Neural cell (in vitro differentiated cells): ENCODE measurements around the gene MRC2. TPM values are rescaled to one million over a fixed set of nuclear protein-coding genes. Genes with fewer than 3 reads are reported as not detected.

Experiments
- H2AFZ ChIP-seq: fragments of 200-600, 300-800 bp; sonication (generic), shearing (Covaris generic); 2 replicates; pipeline ENCODE4 v1.6.0; 2014; ENCODE audit warnings: low read depth, mild to moderate bottlenecking, antibody characterized with exemption, low read length, moderate library complexity
- H3F3A ChIP-seq: fragments of 200-600 bp; shearing (Covaris generic); 2 replicates; pipeline ENCODE4 v1.6.1; 2016; ENCODE audit warnings: mild to moderate bottlenecking, moderate library complexity, mixed read lengths, antibody characterized with exemption, low read length; ENCODE audit not compliant: insufficient read depth, poor library complexity, severe bottlenecking
- H3K27ac ChIP-seq: fragments of 200-600, 300-800 bp; sonication (generic), shearing (Covaris generic); 2 replicates; pipeline ENCODE4 v1.5.1; 2014; ENCODE audit warnings: mild to moderate bottlenecking, low read length, moderate library complexity
- H3K27me3 ChIP-seq: fragments of 300-800, 200-600 bp; sonication (generic), shearing (Covaris generic); 2 replicates; pipeline ENCODE4 v1.6.0; 2014; ENCODE audit warnings: mild to moderate bottlenecking, low read depth, low read length, moderate library complexity; ENCODE audit not compliant: insufficient read depth
- H3K36me3 ChIP-seq: fragments of 300-800, 200-600 bp; sonication (generic), shearing (Covaris generic); 2 replicates; pipeline ENCODE4 v1.5.1; 2014; ENCODE audit warnings: mild to moderate bottlenecking, antibody characterized with exemption, low read length, moderate library complexity; ENCODE audit not compliant: insufficient read depth
- H3K4me2 ChIP-seq: fragments of 300-800, 200-600 bp; sonication (generic), shearing (Covaris generic); 2 replicates; pipeline ENCODE4 v1.6.0; 2014; ENCODE audit warnings: mild to moderate bottlenecking, low read length
- H3K4me3 ChIP-seq: fragments of 300-800, 200-600 bp; sonication (generic), shearing (Covaris generic); 2 replicates; pipeline ENCODE4 v1.5.1; 2014; ENCODE audit warnings: mild to moderate bottlenecking, low read length, moderate library complexity
- H3K79me2 ChIP-seq: fragments of 200-600 bp; shearing (Covaris generic); replicated peaks from 2 replicates; pipeline ENCODE4 v1.6.0; 2014; ENCODE audit warnings: mild to moderate bottlenecking, low read length, moderate library complexity; ENCODE audit not compliant: insufficient read depth
- H3K9ac ChIP-seq: fragments of 300-800, 200-600 bp; sonication (generic), shearing (Covaris generic); 2 replicates; pipeline ENCODE4 v1.6.1; 2016; ENCODE audit warnings: mild to moderate bottlenecking, low read length, mixed read lengths
- H3K9me2 ChIP-seq: fragments of 200-600 bp; shearing (Covaris generic); 2 replicates; pipeline ENCODE4 v1.6.1; 2016; ENCODE audit warnings: mild to moderate bottlenecking, low read length, mixed read lengths; ENCODE audit not compliant: insufficient read depth
- H3K9me3 ChIP-seq: fragments of 200-600, 300-800 bp; sonication (generic), shearing (Covaris generic); 2 replicates; pipeline ENCODE4 v1.6.1; 2016; ENCODE audit warnings: mild to moderate bottlenecking, mixed run types, low read length, moderate library complexity, mixed read lengths
- H4K20me1 ChIP-seq: fragments of 200-600 bp; shearing (Covaris generic); 2 replicates; pipeline ENCODE4 v1.6.1; 2016; ENCODE audit warnings: mild to moderate bottlenecking, mixed run types; ENCODE audit not compliant: insufficient read depth
- EP300 ChIP-seq: fragments of 450-650 bp; conservative IDR thresholded peaks from 2 replicates; pipeline ENCODE4 v1.6.1; 2014; ENCODE audit warnings: antibody characterized with exemption, mild to moderate bottlenecking, moderate library complexity; ENCODE audit not compliant: poor library complexity, severe bottlenecking
- EZH2 ChIP-seq: fragments of 200-600, 300-800 bp; shearing (Covaris generic), sonication (generic); IDR thresholded peaks from 2 replicates; pipeline ENCODE4 v1.6.1; 2014; ENCODE audit warnings: antibody characterized with exemption, low read length, borderline replicate concordance, mild to moderate bottlenecking; ENCODE audit not compliant: insufficient read depth, poor library complexity, severe bottlenecking
- MXI1 ChIP-seq: fragments of 450-650 bp; conservative IDR thresholded peaks from 2 replicates; pipeline ENCODE4 v1.6.1; 2014; ENCODE audit warnings: antibody characterized with exemption, mild to moderate bottlenecking; ENCODE audit not compliant: poor library complexity, severe bottlenecking
- POLR2AphosphoS5 ChIP-seq: IDR thresholded peaks from 2 replicates; pipeline ENCODE4 v1.6.1; 2012
- RAD21 ChIP-seq: fragments of 450-650 bp; conservative IDR thresholded peaks from 2 replicates; pipeline ENCODE4 v1.6.1; 2014; ENCODE audit warnings: antibody characterized with exemption, mild to moderate bottlenecking, moderate library complexity
- SMC3 ChIP-seq: fragments of 450-650 bp; conservative IDR thresholded peaks from 2 replicates; pipeline ENCODE4 v1.6.1; 2014; ENCODE audit warnings: antibody characterized with exemption, mild to moderate bottlenecking, moderate library complexity; ENCODE audit not compliant: poor library complexity
- TAF1 ChIP-seq: IDR thresholded peaks from 2 replicates; pipeline ENCODE4 v1.6.1; 2012; ENCODE audit warnings: low read depth
- polyA plus RNA-seq: library from polyadenylated mRNA; depleted of rRNA; stranded (reverse); fragments of >200 nt; gene quantifications from 2 replicates; pipeline ENCODE4 v1.2.3, GENCODE V29; 2014
- TF ChIP-seq, protein P1 (sequence below): IDR thresholded peaks from 2 replicates; pipeline ENCODE4 v1.6.1; 2012; ENCODE audit warnings: borderline replicate concordance
- TF ChIP-seq, protein P2 (sequence below): fragments of 450-650 bp; IDR thresholded peaks from 2 replicates; pipeline ENCODE4 v1.5.1; 2014; ENCODE audit warnings: antibody characterized with exemption, mild to moderate bottlenecking, moderate library complexity; ENCODE audit not compliant: poor library complexity, severe bottlenecking

MRC2 gene
- polyA plus RNA-seq, 1 donor from 2014 or later: 0.36 TPM

GRCh38 chr17:62716834-62717588 lies 89.5 kb downstream of the MRC2 start:
- H2AFZ ChIP-seq: no peak overlapping the region
- no peak overlapping the region for H3K27ac ChIP-seq
- no peaks in the 10 kb centered on the region for H3K27me3 ChIP-seq

GRCh38 chr17:62717589-62717855 lies 90.1 kb downstream of the MRC2 start:
- H2AFZ ChIP-seq: no peak overlapping the region
- H3K27ac ChIP-seq: no peak overlapping the region
- TF ChIP-seq SMC3 (no peak), POLR2AphosphoS5 (no peak), MXI1 (no peak), TAF1 (no peak), RAD21 (no peak), EP300 (no peak), EZH2 (no peak)
- TF ChIP-seq, protein P1, sequence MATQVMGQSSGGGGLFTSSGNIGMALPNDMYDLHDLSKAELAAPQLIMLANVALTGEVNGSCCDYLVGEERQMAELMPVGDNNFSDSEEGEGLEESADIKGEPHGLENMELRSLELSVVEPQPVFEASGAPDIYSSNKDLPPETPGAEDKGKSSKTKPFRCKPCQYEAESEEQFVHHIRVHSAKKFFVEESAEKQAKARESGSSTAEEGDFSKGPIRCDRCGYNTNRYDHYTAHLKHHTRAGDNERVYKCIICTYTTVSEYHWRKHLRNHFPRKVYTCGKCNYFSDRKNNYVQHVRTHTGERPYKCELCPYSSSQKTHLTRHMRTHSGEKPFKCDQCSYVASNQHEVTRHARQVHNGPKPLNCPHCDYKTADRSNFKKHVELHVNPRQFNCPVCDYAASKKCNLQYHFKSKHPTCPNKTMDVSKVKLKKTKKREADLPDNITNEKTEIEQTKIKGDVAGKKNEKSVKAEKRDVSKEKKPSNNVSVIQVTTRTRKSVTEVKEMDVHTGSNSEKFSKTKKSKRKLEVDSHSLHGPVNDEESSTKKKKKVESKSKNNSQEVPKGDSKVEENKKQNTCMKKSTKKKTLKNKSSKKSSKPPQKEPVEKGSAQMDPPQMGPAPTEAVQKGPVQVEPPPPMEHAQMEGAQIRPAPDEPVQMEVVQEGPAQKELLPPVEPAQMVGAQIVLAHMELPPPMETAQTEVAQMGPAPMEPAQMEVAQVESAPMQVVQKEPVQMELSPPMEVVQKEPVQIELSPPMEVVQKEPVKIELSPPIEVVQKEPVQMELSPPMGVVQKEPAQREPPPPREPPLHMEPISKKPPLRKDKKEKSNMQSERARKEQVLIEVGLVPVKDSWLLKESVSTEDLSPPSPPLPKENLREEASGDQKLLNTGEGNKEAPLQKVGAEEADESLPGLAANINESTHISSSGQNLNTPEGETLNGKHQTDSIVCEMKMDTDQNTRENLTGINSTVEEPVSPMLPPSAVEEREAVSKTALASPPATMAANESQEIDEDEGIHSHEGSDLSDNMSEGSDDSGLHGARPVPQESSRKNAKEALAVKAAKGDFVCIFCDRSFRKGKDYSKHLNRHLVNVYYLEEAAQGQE: no peak
- TF ChIP-seq, protein P2, sequence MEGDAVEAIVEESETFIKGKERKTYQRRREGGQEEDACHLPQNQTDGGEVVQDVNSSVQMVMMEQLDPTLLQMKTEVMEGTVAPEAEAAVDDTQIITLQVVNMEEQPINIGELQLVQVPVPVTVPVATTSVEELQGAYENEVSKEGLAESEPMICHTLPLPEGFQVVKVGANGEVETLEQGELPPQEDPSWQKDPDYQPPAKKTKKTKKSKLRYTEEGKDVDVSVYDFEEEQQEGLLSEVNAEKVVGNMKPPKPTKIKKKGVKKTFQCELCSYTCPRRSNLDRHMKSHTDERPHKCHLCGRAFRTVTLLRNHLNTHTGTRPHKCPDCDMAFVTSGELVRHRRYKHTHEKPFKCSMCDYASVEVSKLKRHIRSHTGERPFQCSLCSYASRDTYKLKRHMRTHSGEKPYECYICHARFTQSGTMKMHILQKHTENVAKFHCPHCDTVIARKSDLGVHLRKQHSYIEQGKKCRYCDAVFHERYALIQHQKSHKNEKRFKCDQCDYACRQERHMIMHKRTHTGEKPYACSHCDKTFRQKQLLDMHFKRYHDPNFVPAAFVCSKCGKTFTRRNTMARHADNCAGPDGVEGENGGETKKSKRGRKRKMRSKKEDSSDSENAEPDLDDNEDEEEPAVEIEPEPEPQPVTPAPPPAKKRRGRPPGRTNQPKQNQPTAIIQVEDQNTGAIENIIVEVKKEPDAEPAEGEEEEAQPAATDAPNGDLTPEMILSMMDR: no peak
- H4K20me1 ChIP-seq: no peaks in the 10 kb centered on the region
- H3K4me2 ChIP-seq: no peak overlapping the region
- H3K9me3 ChIP-seq: no peaks in the 10 kb centered on the region
- H3K9me2 ChIP-seq: no peaks in the 10 kb centered on the region
- H3K36me3 ChIP-seq: no peaks in the 10 kb centered on the region
- H3F3A ChIP-seq: no peaks in the 10 kb centered on the region
- no peaks in the 10 kb centered on the region for H3K79me2 ChIP-seq
- no peak overlapping the region for H3K4me3 ChIP-seq
- H3K9ac ChIP-seq: no peak overlapping the region
- H3K27me3 ChIP-seq: no peaks in the 10 kb centered on the region

More at GRCh38 chr17:62716834-62717588, 89.5 kb downstream of the MRC2 start:
- no peak for TF ChIP-seq TAF1
- TF ChIP-seq RAD21: no peak
- no peak for TF ChIP-seq SMC3
- TF ChIP-seq EP300: no peak
- TF ChIP-seq POLR2AphosphoS5: no peak
- Histone ChIP-seq H3K9me2 (no peaks in the 10 kb centered on the region), H3K4me3 (no peak overlapping the region), H3K36me3 (no peaks in the 10 kb centered on the region), H3K9me3 (no peaks in the 10 kb centered on the region), H3K9ac (no peak overlapping the region), H3K4me2 (no peak overlapping the region), H4K20me1 (no peaks in the 10 kb centered on the region), H3F3A (no peaks in the 10 kb centered on the region), H3K79me2 (no peaks in the 10 kb centered on the region)
